ENCODE data around the gene PDRG1.

Gene PDRG1

DNA sequence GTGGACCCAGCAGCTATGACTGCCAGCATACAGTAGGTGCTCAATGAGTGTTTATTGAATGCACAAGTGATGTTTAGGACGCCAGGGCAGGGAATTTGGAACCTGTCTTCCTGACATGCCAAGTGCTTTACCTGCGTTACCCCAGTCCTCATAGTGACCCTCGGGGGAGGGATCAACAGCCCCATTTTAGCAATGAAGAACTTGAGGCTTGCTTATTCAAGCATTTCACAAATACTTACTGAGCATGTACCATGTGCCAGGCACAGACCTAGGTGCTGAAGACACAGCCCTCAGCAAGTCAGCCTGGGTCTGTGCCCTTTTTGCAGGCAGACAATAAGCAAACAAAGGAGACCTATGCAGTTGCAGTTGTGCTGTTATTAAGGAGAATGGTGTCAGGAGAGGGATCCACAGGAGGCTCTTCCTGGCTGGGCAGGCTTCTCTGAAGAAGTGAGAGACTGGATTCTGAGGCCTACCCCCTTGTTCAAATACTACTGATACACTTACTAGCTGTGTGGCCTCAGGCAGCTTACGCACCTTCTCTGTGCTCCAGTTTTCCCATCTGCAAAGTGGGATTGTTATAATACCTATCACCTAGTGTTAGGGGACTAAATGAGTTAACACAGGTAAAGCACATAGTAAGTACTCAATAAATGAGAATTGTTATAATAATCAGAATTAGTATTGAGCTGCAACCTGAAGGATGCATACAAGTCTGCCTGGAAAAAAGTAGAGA is 41.6 kb downstream of the PDRG1 start:
- H3K4me3 Mint-ChIP-seq, result no peak overlapping the region
- H3K4me1 Mint-ChIP-seq, result peaks cover 12% of the 10 kb centered on the region
- H3K27me3 Mint-ChIP-seq (ENCODE audit: low read depth), result peaks cover 6% of the 10 kb centered on the region
- H3K27ac Mint-ChIP-seq, result no peak overlapping the region
- TF ChIP-seq, protein P1, sequence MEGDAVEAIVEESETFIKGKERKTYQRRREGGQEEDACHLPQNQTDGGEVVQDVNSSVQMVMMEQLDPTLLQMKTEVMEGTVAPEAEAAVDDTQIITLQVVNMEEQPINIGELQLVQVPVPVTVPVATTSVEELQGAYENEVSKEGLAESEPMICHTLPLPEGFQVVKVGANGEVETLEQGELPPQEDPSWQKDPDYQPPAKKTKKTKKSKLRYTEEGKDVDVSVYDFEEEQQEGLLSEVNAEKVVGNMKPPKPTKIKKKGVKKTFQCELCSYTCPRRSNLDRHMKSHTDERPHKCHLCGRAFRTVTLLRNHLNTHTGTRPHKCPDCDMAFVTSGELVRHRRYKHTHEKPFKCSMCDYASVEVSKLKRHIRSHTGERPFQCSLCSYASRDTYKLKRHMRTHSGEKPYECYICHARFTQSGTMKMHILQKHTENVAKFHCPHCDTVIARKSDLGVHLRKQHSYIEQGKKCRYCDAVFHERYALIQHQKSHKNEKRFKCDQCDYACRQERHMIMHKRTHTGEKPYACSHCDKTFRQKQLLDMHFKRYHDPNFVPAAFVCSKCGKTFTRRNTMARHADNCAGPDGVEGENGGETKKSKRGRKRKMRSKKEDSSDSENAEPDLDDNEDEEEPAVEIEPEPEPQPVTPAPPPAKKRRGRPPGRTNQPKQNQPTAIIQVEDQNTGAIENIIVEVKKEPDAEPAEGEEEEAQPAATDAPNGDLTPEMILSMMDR (IDR thresholded peaks at IDR 0.05; ENCODE audit: unreplicated experiment in 3 of 3), result no peak
- no peaks in the 10 kb centered on the region for H3K36me3 Mint-ChIP-seq (ENCODE audit: low read depth)
- no peaks in the 10 kb centered on the region for H3K9me3 Mint-ChIP-seq

DNA sequence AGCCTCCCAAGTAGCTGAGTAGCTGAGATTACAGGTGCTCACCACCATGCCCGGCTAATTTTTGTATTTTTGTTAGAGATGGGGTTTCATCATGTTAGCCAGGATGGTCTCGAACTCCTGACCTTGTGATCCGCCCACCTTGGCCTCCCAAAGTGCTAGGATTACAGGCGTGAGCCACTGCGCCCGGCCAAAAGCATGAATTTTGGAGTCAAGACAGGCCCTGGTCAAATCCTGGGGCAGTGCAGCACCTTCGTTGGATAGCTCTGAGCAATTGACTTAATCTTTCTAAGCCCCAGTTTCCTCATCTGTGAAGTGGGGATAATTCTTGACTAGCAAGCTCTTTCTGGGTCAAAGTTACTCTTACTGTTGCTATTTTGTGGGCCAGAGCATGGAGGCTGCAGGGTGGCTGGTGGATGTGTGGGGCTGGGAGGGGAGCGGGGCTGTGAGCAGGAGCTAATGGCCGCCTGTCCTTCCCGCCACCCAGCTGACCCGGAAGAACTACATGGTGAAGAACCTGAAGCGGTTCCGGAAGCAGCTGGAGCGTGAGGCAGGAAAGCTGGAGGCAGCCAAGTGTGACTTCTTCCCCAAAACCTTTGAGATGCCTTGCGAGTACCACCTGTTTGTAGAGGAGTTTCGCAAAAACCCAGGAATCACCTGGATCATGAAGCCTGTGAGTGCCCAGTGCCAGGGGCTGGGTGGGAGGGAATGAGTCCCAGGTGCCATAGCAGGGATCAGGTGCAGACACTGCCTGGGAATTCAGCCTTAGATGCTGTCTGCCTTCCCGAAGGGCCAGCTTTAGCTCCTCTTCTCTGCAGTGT is 42.4 kb downstream of the PDRG1 start:
- TF ChIP-seq, protein P1 (IDR thresholded peaks at IDR 0.05; ENCODE audit: unreplicated experiment in 3 of 3), result no peak
- H3K27ac Mint-ChIP-seq, result no peak overlapping the region
- H3K36me3 Mint-ChIP-seq (ENCODE audit: low read depth), result no peaks in the 10 kb centered on the region
- H3K27me3 Mint-ChIP-seq (ENCODE audit: low read depth), result peaks cover 2% of the 10 kb centered on the region
- H3K4me3 Mint-ChIP-seq, result no peak overlapping the region
- peaks cover 8% of the 10 kb centered on the region for H3K4me1 Mint-ChIP-seq
- no peaks in the 10 kb centered on the region for H3K9me3 Mint-ChIP-seq

DNA sequence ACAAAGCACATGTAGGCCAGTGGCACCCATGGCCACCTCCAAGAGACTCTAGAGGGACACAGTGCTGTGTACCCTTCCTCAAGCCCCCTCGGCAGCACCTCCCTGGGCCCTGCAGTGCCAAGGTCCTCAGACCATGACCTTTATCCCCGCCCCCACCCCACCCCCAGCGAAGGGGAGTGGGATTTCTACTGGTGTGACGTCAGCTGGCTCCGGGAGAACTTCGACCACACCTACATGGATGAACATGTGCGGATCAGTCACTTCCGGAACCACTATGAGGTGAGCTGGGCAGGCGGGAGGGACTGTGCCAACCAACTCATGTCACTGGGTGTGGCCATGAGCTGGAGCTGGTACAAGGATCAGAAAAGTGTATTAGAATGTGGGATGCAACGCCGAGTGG is 43.4 kb downstream of the PDRG1 start:
- Mint-ChIP-seq H3K27ac (no peak overlapping the region), H3K4me3 (no peak overlapping the region), H3K27me3 (ENCODE audit: low read depth) (no peaks in the 10 kb centered on the region), H3K36me3 (ENCODE audit: low read depth) (no peaks in the 10 kb centered on the region), H3K4me1 (no peaks in the 10 kb centered on the region), H3K9me3 (no peaks in the 10 kb centered on the region)
- TF ChIP-seq, protein P1 (IDR thresholded peaks at IDR 0.05; ENCODE audit: unreplicated experiment in 3 of 3), result no peak

DNA sequence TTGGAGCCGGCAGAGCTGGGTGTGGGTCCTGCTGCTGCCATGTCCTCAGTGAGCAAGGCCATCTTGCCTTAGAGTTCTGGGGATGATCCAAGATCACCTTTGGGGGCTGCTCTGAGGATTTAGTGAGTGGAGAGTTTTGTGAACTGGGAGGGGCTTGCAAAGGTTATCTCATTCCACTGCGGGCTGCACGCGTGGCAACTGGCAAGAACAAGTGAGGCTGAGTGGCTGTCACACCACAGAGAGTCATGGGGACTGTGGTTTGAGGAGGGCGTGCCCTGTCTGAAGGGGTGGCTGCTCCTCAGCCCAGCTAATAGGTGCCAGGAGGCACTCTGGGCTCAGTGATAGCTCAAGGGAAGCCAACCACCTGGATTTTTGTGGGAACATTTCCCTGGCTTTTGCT is 43.8 kb downstream of the PDRG1 start:
- Mint-ChIP-seq H3K4me3 (no peak overlapping the region), H3K27me3 (ENCODE audit: low read depth) (no peaks in the 10 kb centered on the region), H3K36me3 (ENCODE audit: low read depth) (no peaks in the 10 kb centered on the region), H3K9me3 (no peaks in the 10 kb centered on the region), H3K27ac (no peak overlapping the region), H3K4me1 (no peaks in the 10 kb centered on the region)
- TF ChIP-seq, protein P1 (IDR thresholded peaks at IDR 0.05; ENCODE audit: unreplicated experiment in 3 of 3), result no peak

DNA sequence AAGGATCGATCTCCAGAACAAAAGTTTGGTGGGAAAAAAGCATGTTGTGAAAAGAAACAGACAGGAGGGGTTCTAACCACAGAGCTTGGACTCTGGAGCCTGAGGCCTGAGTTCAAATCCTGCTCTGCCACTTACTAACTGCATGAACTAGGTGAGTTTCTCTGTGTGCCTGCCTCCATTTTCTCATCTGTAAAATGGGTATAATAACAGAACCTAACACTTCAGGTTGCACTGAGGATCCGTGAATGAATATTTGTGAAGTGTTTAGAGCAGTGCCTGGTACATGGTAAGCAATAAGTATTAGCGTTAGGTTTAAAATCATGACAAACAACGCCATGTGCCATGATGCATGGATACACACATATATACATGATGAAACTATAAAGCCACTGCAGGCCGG is 44.8 kb downstream of the PDRG1 start:
- H3K36me3 Mint-ChIP-seq (ENCODE audit: low read depth), result no peaks in the 10 kb centered on the region
- TF ChIP-seq, protein P1 (IDR thresholded peaks at IDR 0.05; ENCODE audit: unreplicated experiment in 3 of 3), result no peak
- H3K4me3 Mint-ChIP-seq, result no peak overlapping the region
- H3K9me3 Mint-ChIP-seq, result no peaks in the 10 kb centered on the region
- H3K4me1 Mint-ChIP-seq, result no peaks in the 10 kb centered on the region
- no peaks in the 10 kb centered on the region for H3K27me3 Mint-ChIP-seq (ENCODE audit: low read depth)
- no peak overlapping the region for H3K27ac Mint-ChIP-seq
